Pons (tissue), 1 donor: ENCODE data around the gene TIE1.
"Not testable (repeated sequence)": the region's sequence is repeated elsewhere in the genome, so short reads cannot be mapped to it uniquely, and the experiment has no call there.

Experiments
- DNase-seq: peaks from one replicate; pipeline ENCODE4 v3.0.0-alpha.2; 2016; ENCODE audit warnings: low spot score

The TIE1 gene

GRCh38 chr1:43363283-43363934 is 62.6 kb downstream of the TIE1 start:
- no peak for DNase-seq

- no peak for DNase-seq
Measured at GRCh38 chr1:43363935-43364525, 63.2 kb downstream of the TIE1 start.

- no peak for DNase-seq
Measured at GRCh38 chr1:43365678-43366077, 64.9 kb downstream of the TIE1 start.

GRCh38 chr1:43366179-43366578 is 65.4 kb downstream of the TIE1 start:
- no peak for DNase-seq

GRCh38 chr1:43366601-43367025 is 65.8 kb downstream of the TIE1 start:
- DNase-seq = no peak

GRCh38 chr1:43367026-43367903 is 66.5 kb downstream of the TIE1 start:
- DNase-seq = no peak

GRCh38 chr1:43367904-43368645 is 67.3 kb downstream of the TIE1 start, which contains the start of gene ELOVL1:
ELOVL1 (minus strand) TSS chr1:43368011; CDS start chr1:43365609, 2,402 bp downstream.
- DNase-seq = peak; percentile 87

- DNase-seq = no peak
Measured at GRCh38 chr1:43368646-43369020, 67.9 kb downstream of the TIE1 start.

- DNase-seq = not testable (repeated sequence)
Measured at GRCh38 chr1:43369779-43370178, 69.0 kb downstream of the TIE1 start.

GRCh38 chr1:43370564-43370963 is 69.8 kb downstream of the TIE1 start:
- no peak for DNase-seq

GRCh38 chr1:43372172-43372571 is 71.4 kb downstream of the TIE1 start:
- no peak for DNase-seq
